ENCODE results near the gene AFF1.

AFF1 gene

DNA sequence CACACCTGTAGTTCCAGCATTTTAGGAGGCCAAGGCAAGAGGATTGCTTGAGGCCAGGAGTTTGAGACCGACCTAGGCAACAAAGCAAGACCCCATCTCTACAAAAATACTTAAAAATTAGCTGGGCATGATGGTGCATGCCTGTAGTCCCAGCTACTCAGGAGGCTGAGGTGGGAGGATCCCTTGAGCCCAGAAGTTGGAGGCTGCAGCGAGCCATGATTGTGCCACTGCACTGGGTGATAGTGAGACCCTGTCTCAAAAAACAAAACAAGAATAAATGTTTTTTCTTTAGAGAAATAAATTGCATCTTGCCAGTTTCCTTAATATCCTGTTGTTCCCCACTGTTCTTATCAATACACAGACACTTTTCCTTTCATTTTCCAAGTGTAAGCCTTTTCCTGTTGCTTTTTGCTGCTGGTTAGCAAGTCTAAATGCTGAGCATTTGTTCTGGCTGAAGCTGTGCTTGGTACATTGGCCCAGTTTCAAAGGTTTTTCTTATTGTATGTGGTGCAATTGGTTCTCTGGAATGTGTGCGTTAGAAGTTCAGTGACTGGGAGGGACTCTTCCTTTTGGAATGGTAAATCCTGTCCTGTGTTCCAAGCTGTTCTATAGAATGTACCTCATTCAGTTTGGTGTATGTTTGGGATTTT lies 98.2 kb downstream of the AFF1 start:
- no peak overlapping the region for H3K4me2 ChIP-seq (ENCODE audit: low read length)
- no peak overlapping the region for H3K14ac ChIP-seq (ENCODE audit: low read length)
- H2BK12ac ChIP-seq (ENCODE audit: low read length): no peak overlapping the region
- no peak overlapping the region for H2AK5ac ChIP-seq (ENCODE audit: low read length)
- H3K4ac ChIP-seq (ENCODE audit: low read depth, low read length): no peak overlapping the region
- H2BK120ac ChIP-seq (ENCODE audit: insufficient read depth, low read length, poor library complexity): no peak overlapping the region
- no peak overlapping the region for H3K27ac ChIP-seq (ENCODE audit: low read depth, low read length)
- H4K12ac ChIP-seq (ENCODE audit: low read depth, low read length): no peak overlapping the region
- H3K79me1 ChIP-seq (ENCODE audit: low read length): no peaks in the 10 kb centered on the region
- no peak overlapping the region for H4K8ac ChIP-seq (ENCODE audit: low read depth, low read length)
- H3K4me1 ChIP-seq (ENCODE audit: control insufficient read depth in 1 of 2, insufficient read depth in 2 of 2, low read length in 2 of 2): peaks cover 5 to 8% of the 10 kb centered on the region in 2 experiments
- no peak overlapping the region for H4K91ac ChIP-seq (ENCODE audit: low read depth, low read length)
- H3K9ac ChIP-seq (ENCODE audit: low read length): no peak overlapping the region
- peak in 1 of 2 donors; percentile 37 for DNase-seq
- no peak overlapping the region for H2BK5ac ChIP-seq (ENCODE audit: low read depth, low read length, poor library complexity)
- H3K18ac ChIP-seq (ENCODE audit: low read length): no peak overlapping the region
- no peaks in the 10 kb centered on the region for H3K79me2 ChIP-seq (ENCODE audit: control insufficient read depth, insufficient read depth, low read length, poor library complexity)
- no peak overlapping the region for H3K4me3 ChIP-seq (ENCODE audit: low read depth, low read length)
- H3K23ac ChIP-seq (ENCODE audit: low read length): no peak overlapping the region
- H3K9me3 ChIP-seq (ENCODE audit: insufficient read depth, low read depth, low read length): no peaks in the 10 kb centered on the region
- no peaks in the 10 kb centered on the region for H3K36me3 ChIP-seq (ENCODE audit: control insufficient read depth in 1 of 2, insufficient read depth in 2 of 2, low read length in 2 of 2)
- no peaks in the 10 kb centered on the region for H3K27me3 ChIP-seq (ENCODE audit: insufficient read depth, low read length)
- no CpG with 5 or more reads among the region's 3 CpGs for WGBS (ENCODE audit: extremely low coverage, insufficient coverage, insufficient read length)
- no peak overlapping the region for H2AFZ ChIP-seq (ENCODE audit: insufficient read depth, low read length, poor library complexity)

DNA sequence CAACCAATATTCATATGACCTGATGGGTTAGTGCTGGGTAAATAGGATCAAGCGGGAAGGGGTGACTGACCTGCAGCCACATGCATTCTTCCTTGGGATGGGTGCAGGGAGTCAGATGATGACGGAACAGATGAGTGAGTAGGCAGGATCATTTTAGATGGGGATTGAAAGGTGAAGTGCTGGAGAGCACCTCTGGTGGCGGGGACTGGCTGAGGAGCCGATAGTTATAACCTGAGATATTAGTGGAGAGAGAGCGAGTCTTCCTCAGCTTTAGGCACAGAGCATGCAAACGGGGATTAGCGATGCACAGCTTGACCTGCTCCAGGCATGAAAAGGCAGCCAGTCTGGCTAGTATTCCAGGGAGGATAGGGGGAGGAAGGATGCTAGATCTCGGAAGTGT lies 99.1 kb downstream of the AFF1 start:
- Histone ChIP-seq H2AK5ac (ENCODE audit: low read length) (no peak overlapping the region), H3K4me1 (ENCODE audit: control insufficient read depth in 1 of 2, insufficient read depth in 2 of 2, low read length in 2 of 2) (peaks cover 7 to 9% of the 10 kb centered on the region in 2 experiments), H3K79me1 (ENCODE audit: low read length) (no peaks in the 10 kb centered on the region), H3K9me3 (ENCODE audit: insufficient read depth, low read depth, low read length) (no peaks in the 10 kb centered on the region), H3K4me2 (ENCODE audit: low read length) (no peak overlapping the region), H3K14ac (ENCODE audit: low read length) (no peak overlapping the region), H3K79me2 (ENCODE audit: control insufficient read depth, insufficient read depth, low read length, poor library complexity) (peaks cover 1% of the 10 kb centered on the region), H2AFZ (ENCODE audit: insufficient read depth, low read length, poor library complexity) (no peak overlapping the region), H4K12ac (ENCODE audit: low read depth, low read length) (no peak overlapping the region), H3K23ac (ENCODE audit: low read length) (no peak overlapping the region), H3K18ac (ENCODE audit: low read length) (no peak overlapping the region), H2BK5ac (ENCODE audit: low read depth, low read length, poor library complexity) (no peak overlapping the region), H3K4ac (ENCODE audit: low read depth, low read length) (no peak overlapping the region), H2BK120ac (ENCODE audit: insufficient read depth, low read length, poor library complexity) (no peak overlapping the region), H3K4me3 (ENCODE audit: low read depth, low read length) (no peak overlapping the region), H4K8ac (ENCODE audit: low read depth, low read length) (no peak overlapping the region), H4K91ac (ENCODE audit: low read depth, low read length) (no peak overlapping the region), H3K27me3 (ENCODE audit: insufficient read depth, low read length) (no peaks in the 10 kb centered on the region), H3K27ac (ENCODE audit: low read depth, low read length) (no peak overlapping the region), H3K36me3 (ENCODE audit: control insufficient read depth in 1 of 2, insufficient read depth in 2 of 2, low read length in 2 of 2) (no peaks in the 10 kb centered on the region), H2BK12ac (ENCODE audit: low read length) (no peak overlapping the region), H3K9ac (ENCODE audit: low read length) (no peak overlapping the region)
- no peak for DNase-seq
- no CpG with 5 or more reads among the region's 8 CpGs for WGBS (ENCODE audit: extremely low coverage, insufficient coverage, insufficient read length)

DNA sequence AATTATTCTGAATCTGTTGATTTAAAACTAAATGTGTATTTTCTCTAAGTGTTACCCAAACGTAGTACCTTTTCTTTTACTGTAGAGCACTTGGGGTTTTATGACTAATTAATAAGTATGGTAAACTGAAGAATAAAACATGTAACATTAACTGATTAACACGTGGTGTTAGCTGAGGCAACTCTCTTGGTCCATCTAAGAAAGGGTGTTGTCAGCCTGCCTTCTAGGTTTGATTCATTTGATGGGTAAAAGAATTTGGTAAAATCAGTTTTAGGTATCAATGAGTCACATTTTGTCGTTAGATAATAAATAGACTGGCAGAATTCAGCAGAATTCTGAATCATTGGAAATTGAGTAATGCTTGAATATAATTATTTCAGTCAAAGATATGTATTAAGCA lies 99.7 kb downstream of the AFF1 start:
- H3K79me2 ChIP-seq (ENCODE audit: control insufficient read depth, insufficient read depth, low read length, poor library complexity): peaks cover 2% of the 10 kb centered on the region
- H3K4me3 ChIP-seq (ENCODE audit: low read depth, low read length): no peak overlapping the region
- H3K4ac ChIP-seq (ENCODE audit: low read depth, low read length): no peak overlapping the region
- H3K4me1 ChIP-seq (ENCODE audit: control insufficient read depth in 1 of 2, insufficient read depth in 2 of 2, low read length in 2 of 2): peaks cover 8 to 12% of the 10 kb centered on the region in 2 experiments
- H3K4me2 ChIP-seq (ENCODE audit: low read length): no peak overlapping the region
- no peak overlapping the region for H3K18ac ChIP-seq (ENCODE audit: low read length)
- H3K9me3 ChIP-seq (ENCODE audit: insufficient read depth, low read depth, low read length): no peaks in the 10 kb centered on the region
- H3K9ac ChIP-seq (ENCODE audit: low read length): no peak overlapping the region
- WGBS (ENCODE audit: extremely low coverage, insufficient coverage, insufficient read length): no CpG with 5 or more reads among the region's 3 CpGs
- H3K23ac ChIP-seq (ENCODE audit: low read length): no peak overlapping the region
- no peak overlapping the region for H2BK120ac ChIP-seq (ENCODE audit: insufficient read depth, low read length, poor library complexity)
- no peak for DNase-seq
- no peak overlapping the region for H3K14ac ChIP-seq (ENCODE audit: low read length)
- no peaks in the 10 kb centered on the region for H3K27me3 ChIP-seq (ENCODE audit: insufficient read depth, low read length)
- no peak overlapping the region for H4K91ac ChIP-seq (ENCODE audit: low read depth, low read length)
- H4K12ac ChIP-seq (ENCODE audit: low read depth, low read length): no peak overlapping the region
- no peak overlapping the region for H3K27ac ChIP-seq (ENCODE audit: low read depth, low read length)
- H2BK5ac ChIP-seq (ENCODE audit: low read depth, low read length, poor library complexity): no peak overlapping the region
- H3K36me3 ChIP-seq (ENCODE audit: control insufficient read depth in 1 of 2, insufficient read depth in 2 of 2, low read length in 2 of 2): no peaks in the 10 kb centered on the region
- H3K79me1 ChIP-seq (ENCODE audit: low read length): no peaks in the 10 kb centered on the region
- no peak overlapping the region for H4K8ac ChIP-seq (ENCODE audit: low read depth, low read length)
- no peak overlapping the region for H2AFZ ChIP-seq (ENCODE audit: insufficient read depth, low read length, poor library complexity)
- H2BK12ac ChIP-seq (ENCODE audit: low read length): no peak overlapping the region
- H2AK5ac ChIP-seq (ENCODE audit: low read length): no peak overlapping the region

- Histone ChIP-seq H3K23ac (ENCODE audit: low read length) (no peak overlapping the region), H4K12ac (ENCODE audit: low read depth, low read length) (no peak overlapping the region), H3K79me1 (ENCODE audit: low read length) (no peaks in the 10 kb centered on the region), H3K14ac (ENCODE audit: low read length) (no peak overlapping the region), H3K36me3 (ENCODE audit: control insufficient read depth in 1 of 2, insufficient read depth in 2 of 2, low read length in 2 of 2) (no peaks in the 10 kb centered on the region), H2BK120ac (ENCODE audit: insufficient read depth, low read length, poor library complexity) (no peak overlapping the region), H4K91ac (ENCODE audit: low read depth, low read length) (no peak overlapping the region), H3K9me3 (ENCODE audit: insufficient read depth, low read depth, low read length) (no peaks in the 10 kb centered on the region), H2BK5ac (ENCODE audit: low read depth, low read length, poor library complexity) (no peak overlapping the region), H3K9ac (ENCODE audit: low read length) (no peak overlapping the region), H3K27me3 (ENCODE audit: insufficient read depth, low read length) (no peaks in the 10 kb centered on the region), H3K4ac (ENCODE audit: low read depth, low read length) (no peak overlapping the region), H3K4me3 (ENCODE audit: low read depth, low read length) (no peak overlapping the region), H3K79me2 (ENCODE audit: control insufficient read depth, insufficient read depth, low read length, poor library complexity) (peaks cover 2% of the 10 kb centered on the region), H3K4me2 (ENCODE audit: low read length) (no peak overlapping the region), H2BK12ac (ENCODE audit: low read length) (no peak overlapping the region), H3K18ac (ENCODE audit: low read length) (no peak overlapping the region), H2AK5ac (ENCODE audit: low read length) (no peak overlapping the region), H2AFZ (ENCODE audit: insufficient read depth, low read length, poor library complexity) (no peak overlapping the region), H4K8ac (ENCODE audit: low read depth, low read length) (no peak overlapping the region), H3K27ac (ENCODE audit: low read depth, low read length) (no peak overlapping the region), H3K4me1 (ENCODE audit: control insufficient read depth in 1 of 2, insufficient read depth in 2 of 2, low read length in 2 of 2) (peaks cover 4 to 6% of the 10 kb centered on the region in 2 experiments)
- WGBS (ENCODE audit: extremely low coverage, insufficient coverage, insufficient read length): no CpG with 5 or more reads among the region's 3 CpGs
- DNase-seq: no peak
These were observed 101.2 kb downstream of the AFF1 start for GRCh38 chr4:87035881-87036509.

Data from trophoblast cell (in vitro differentiated cells and primary cell).